Measurements from ENCODE around the gene RBM19. TPM values are rescaled to one million over a fixed set of nuclear protein-coding genes. Genes with fewer than 3 reads are reported as not detected.

The RBM19 gene
- total and polyA plus RNA-seq, 4 donors, result 17.9 to 33.6 (median 21.9) TPM

DNA sequence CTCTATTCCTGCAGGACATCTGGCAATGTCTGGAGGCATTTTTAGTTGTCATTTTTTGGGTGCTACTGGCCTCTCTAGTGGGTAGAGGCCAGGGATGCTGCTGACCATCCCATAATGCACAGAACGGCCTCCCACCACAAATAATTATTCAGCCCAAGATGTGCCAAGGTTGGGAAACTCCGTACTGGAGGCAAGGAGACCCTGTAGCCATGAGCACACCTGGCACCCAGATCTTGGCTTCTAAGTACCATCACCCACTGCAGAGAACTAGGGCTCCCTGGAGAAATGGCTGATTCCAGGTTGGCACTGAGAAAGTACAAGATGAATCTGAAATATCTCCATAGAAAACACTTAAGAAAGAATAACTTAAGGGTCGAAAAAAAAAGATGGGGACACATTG lies 81.7 kb downstream of the RBM19 start:
- TF ChIP-seq, protein P1, sequence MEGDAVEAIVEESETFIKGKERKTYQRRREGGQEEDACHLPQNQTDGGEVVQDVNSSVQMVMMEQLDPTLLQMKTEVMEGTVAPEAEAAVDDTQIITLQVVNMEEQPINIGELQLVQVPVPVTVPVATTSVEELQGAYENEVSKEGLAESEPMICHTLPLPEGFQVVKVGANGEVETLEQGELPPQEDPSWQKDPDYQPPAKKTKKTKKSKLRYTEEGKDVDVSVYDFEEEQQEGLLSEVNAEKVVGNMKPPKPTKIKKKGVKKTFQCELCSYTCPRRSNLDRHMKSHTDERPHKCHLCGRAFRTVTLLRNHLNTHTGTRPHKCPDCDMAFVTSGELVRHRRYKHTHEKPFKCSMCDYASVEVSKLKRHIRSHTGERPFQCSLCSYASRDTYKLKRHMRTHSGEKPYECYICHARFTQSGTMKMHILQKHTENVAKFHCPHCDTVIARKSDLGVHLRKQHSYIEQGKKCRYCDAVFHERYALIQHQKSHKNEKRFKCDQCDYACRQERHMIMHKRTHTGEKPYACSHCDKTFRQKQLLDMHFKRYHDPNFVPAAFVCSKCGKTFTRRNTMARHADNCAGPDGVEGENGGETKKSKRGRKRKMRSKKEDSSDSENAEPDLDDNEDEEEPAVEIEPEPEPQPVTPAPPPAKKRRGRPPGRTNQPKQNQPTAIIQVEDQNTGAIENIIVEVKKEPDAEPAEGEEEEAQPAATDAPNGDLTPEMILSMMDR (IDR thresholded peaks at IDR 0.05; ENCODE audit: control extremely low read depth, extremely low read depth), result no peak
- H3K27me3 ChIP-seq (ENCODE audit: control insufficient read depth in 3 of 3, insufficient read depth in 3 of 3, low read length in 2 of 3), result no peaks in the 10 kb centered on the region
- DNase-seq, result no peak
- H3K9ac ChIP-seq (ENCODE audit: insufficient read depth in 1 of 2, low read length in 2 of 2), result no peak overlapping the region
- WGBS, 2 donors, result 98 to 99% methylated on average over 3 of the region's 3 CpGs
- no peaks in the 10 kb centered on the region for H3K9me3 ChIP-seq (ENCODE audit: control insufficient read depth in 4 of 4, insufficient read depth in 3 of 4, low read length in 3 of 4)
- peaks cover 0 to 5% (median 3%) of the 10 kb centered on the region in 4 donors for H3K36me3 ChIP-seq (ENCODE audit: control insufficient read depth in 4 of 4, insufficient read depth in 4 of 4, low read length in 4 of 4)
- no peak overlapping the region for H3K4me3 ChIP-seq
- H3K4me1 ChIP-seq (ENCODE audit: control insufficient read depth in 5 of 5, insufficient read depth in 5 of 5, low read length in 5 of 5), result peaks cover 0 to 2% (median 0%) of the 10 kb centered on the region in 5 donors
- no peak overlapping the region for H3K27ac ChIP-seq (ENCODE audit: low read depth in 1 of 2, low read length in 1 of 2)
- no peak for ATAC-seq (ENCODE audit: insufficient read depth, low FRiP score)

DNA sequence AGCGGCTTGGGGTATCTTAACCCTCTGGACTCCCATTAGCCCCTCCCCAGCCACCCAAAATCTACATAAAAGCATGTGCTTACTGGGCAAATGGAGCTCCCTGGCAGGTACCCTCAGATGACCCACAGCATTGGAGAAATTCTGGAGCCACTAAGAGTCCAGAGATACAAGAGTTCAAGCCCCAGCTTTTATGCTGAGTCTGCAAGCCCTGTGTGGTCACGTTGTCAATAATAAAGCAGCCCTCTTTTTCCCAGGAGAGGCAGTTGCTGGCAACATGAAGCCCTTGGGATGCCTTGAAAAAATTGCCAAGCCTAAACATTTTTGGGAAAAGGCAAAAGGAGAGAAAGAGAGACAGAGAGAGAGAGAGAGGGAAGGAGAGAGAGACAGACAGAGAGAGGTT lies 83.4 kb downstream of the RBM19 start:
- Histone ChIP-seq H3K4me3 (no peak overlapping the region), H3K36me3 (ENCODE audit: control insufficient read depth in 4 of 4, insufficient read depth in 4 of 4, low read length in 4 of 4) (peaks cover 0 to 5% (median 3%) of the 10 kb centered on the region in 4 donors), H3K27ac (ENCODE audit: low read depth in 1 of 2, low read length in 1 of 2) (no peak overlapping the region), H3K27me3 (ENCODE audit: control insufficient read depth in 3 of 3, insufficient read depth in 3 of 3, low read length in 2 of 3) (no peaks in the 10 kb centered on the region), H3K9ac (ENCODE audit: insufficient read depth in 1 of 2, low read length in 2 of 2) (no peak overlapping the region), H3K4me1 (ENCODE audit: control insufficient read depth in 5 of 5, insufficient read depth in 5 of 5, low read length in 5 of 5) (peaks cover 0 to 2% (median 0%) of the 10 kb centered on the region in 5 donors), H3K9me3 (ENCODE audit: control insufficient read depth in 4 of 4, insufficient read depth in 3 of 4, low read length in 3 of 4) (no peaks in the 10 kb centered on the region)
- 88 to 93% methylated on average over 2 of the region's 2 CpGs for WGBS, 2 donors
- DNase-seq (no peak), ATAC-seq (ENCODE audit: insufficient read depth, low FRiP score) (no peak)
- TF ChIP-seq, protein P1 (IDR thresholded peaks at IDR 0.05; ENCODE audit: control extremely low read depth, extremely low read depth), result no peak

DNA sequence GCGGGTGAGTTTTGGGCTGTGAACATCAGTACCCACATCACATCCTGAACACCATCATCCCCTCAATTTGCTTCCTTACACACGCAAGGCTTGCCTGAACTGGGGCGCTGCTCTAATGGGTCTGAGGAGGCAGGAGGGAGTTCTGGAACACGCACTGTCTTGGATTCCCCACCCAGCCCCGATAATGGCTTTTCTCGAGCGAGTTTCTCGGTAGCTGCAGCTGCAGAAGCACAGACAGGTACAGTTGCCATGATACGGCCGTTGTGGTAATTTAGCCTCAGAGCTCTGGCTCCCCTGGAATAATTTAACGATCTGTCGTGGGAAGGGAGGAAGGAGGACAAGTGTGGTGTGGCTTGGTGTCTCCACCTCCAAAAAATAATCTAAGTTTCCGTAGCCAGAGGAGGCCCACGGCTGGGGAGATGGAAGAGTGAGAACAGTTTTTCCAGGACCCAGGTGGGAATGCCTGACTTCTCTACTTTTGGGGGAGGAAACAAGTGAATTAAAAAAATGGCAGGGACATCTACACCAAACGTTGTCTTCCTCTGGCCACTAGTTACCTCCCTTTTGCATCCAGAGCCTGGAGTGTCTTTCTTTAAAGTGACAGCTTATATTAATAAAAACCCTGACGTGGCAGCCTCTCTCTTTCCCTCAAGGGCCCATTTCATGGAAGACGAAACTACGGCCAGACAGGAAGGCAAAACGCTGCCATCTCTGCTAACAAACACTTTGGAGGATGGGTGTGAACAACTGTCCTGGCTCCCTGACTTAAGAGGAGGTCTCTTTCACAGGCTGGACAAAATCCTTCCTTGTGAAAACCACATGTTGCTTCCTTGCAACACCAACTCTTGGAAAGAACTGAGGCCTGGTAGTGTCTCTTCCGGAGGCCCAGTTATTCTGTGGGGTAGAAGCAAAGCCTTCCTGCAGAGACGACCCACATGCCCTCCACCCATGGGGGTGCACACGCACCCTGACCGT lies 84.8 kb downstream of the RBM19 start:
- Histone ChIP-seq H3K36me3 (ENCODE audit: control insufficient read depth in 4 of 4, insufficient read depth in 4 of 4, low read length in 4 of 4) (peaks cover 0 to 9% (median 3%) of the 10 kb centered on the region in 4 donors), H3K4me3 (no peak overlapping the region), H3K27me3 (ENCODE audit: control insufficient read depth in 3 of 3, insufficient read depth in 3 of 3, low read length in 2 of 3) (no peaks in the 10 kb centered on the region), H3K27ac (ENCODE audit: low read depth in 1 of 2, low read length in 1 of 2) (no peak overlapping the region), H3K9me3 (ENCODE audit: control insufficient read depth in 4 of 4, insufficient read depth in 3 of 4, low read length in 3 of 4) (peaks cover 0 to 3% (median 0%) of the 10 kb centered on the region in 4 donors), H3K9ac (ENCODE audit: insufficient read depth in 1 of 2, low read length in 2 of 2) (no peak overlapping the region), H3K4me1 (ENCODE audit: control insufficient read depth in 5 of 5, insufficient read depth in 5 of 5, low read length in 5 of 5) (peaks cover 0 to 2% (median 0%) of the 10 kb centered on the region in 5 donors)
- 88 to 90% methylated on average over 23 of the region's 23 CpGs for WGBS, 2 donors
- no peak for DNase-seq
- ATAC-seq (ENCODE audit: insufficient read depth, low FRiP score), result no peak
- TF ChIP-seq, protein P1 (IDR thresholded peaks at IDR 0.05; ENCODE audit: control extremely low read depth, extremely low read depth), result no peak

All from lung (tissue), 12 donors.